HepG2 (cell line): ENCODE measurements around the gene DPH1. TPM values are rescaled to one million over a fixed set of nuclear protein-coding genes. Genes with fewer than 3 reads are reported as not detected.

Experiments used
- BRD4 ChIP-seq: sonication (generic); formaldehyde crosslinking; IDR thresholded peaks from 2 replicates; pipeline ENCODE4 v1.4.0; 2020; ENCODE audit warnings: missing genetic modification reagents
- DMAP1 ChIP-seq: IDR thresholded peaks from 2 replicates; pipeline ENCODE4 v1.6.1; 2016
- FOXC1 ChIP-seq: sonication (generic); formaldehyde crosslinking; IDR thresholded peaks from 2 replicates; pipeline ENCODE4 v1.8.0; 2022; ENCODE audit warnings: mild to moderate bottlenecking, missing genetic modification reagents, borderline replicate concordance
- HIVEP1 ChIP-seq: sonication (generic); formaldehyde crosslinking; IDR thresholded peaks from 2 replicates; pipeline ENCODE4 v1.4.0; 2020; ENCODE audit warnings: mild to moderate bottlenecking, missing genetic modification reagents
- MXI1 ChIP-seq: IDR thresholded peaks from 3 replicates; pipeline ENCODE4 v1.6.1; 2012; ENCODE audit warnings: low read depth, low read length, inconsistent platforms, borderline replicate concordance
- PHF21A ChIP-seq: sonication (generic); formaldehyde crosslinking; IDR thresholded peaks from 2 replicates; pipeline ENCODE4 v1.5.0; 2020; ENCODE audit warnings: mild to moderate bottlenecking, missing genetic modification reagents
- SAFB2 ChIP-seq: sonication (generic); formaldehyde crosslinking; IDR thresholded peaks from 2 replicates; pipeline ENCODE4 v1.5.1; 2020; ENCODE audit warnings: missing genetic modification reagents, low read depth, mild to moderate bottlenecking, borderline replicate concordance
- XRCC5 ChIP-seq: fragments of 200-400 bp; formaldehyde crosslinking; optimal IDR thresholded peaks from 2 replicates; pipeline ENCODE3; 2017; ENCODE audit warnings: mild to moderate bottlenecking, low read length
- ZNF547 ChIP-seq: sonication (generic); formaldehyde crosslinking; IDR thresholded peaks from 2 replicates; pipeline ENCODE4 v1.5.1; 2020; ENCODE audit warnings: mild to moderate bottlenecking, missing genetic modification reagents
- ZNF772 ChIP-seq: sonication (generic); formaldehyde crosslinking; IDR thresholded peaks from 2 replicates; pipeline ENCODE4 v1.5.0; 2020; ENCODE audit warnings: mild to moderate bottlenecking, missing genetic modification reagents
- ZNF788 ChIP-seq: sonication (generic); formaldehyde crosslinking; IDR thresholded peaks from 2 replicates; pipeline ENCODE4 v1.5.0; 2020; ENCODE audit warnings: mild to moderate bottlenecking, missing genetic modification reagents, borderline replicate concordance
- ZNF883 ChIP-seq: sonication (generic); formaldehyde crosslinking; IDR thresholded peaks from 2 replicates; pipeline ENCODE4 v1.5.1; 2020; ENCODE audit warnings: mild to moderate bottlenecking, missing genetic modification reagents; ENCODE audit errors: not compliant biosample characterization
- ZSCAN31 ChIP-seq: sonication (generic); formaldehyde crosslinking; IDR thresholded peaks from 2 replicates; pipeline ENCODE4 v1.5.0; 2020; ENCODE audit warnings: low read depth, mild to moderate bottlenecking, missing genetic modification reagents
- polyA plus RNA-seq, 8 experiments: library from polyadenylated mRNA; depleted of rRNA in 3 of 8; stranded (reverse) in 7 of 8; unstranded in 1 of 8; fragments of >200 nt; fragmentation: Illumina TruSeq in 4 of 8; extraction: Trizol in 4 of 8; gene quantifications; 2 replicates each; pipeline versions ENCODE4 v1.2.1 to v1.2.3, GENCODE V29; 2011 to 2016; ENCODE audit warnings: low read depth in 4 of 8, missing spikeins in 1 of 8, mixed read lengths in 1 of 8; ENCODE audit not compliant: insufficient read depth in 1 of 8
- total RNA-seq, 5 experiments: library from RNA; depleted of rRNA; stranded (reverse); fragments of >200 nt; fragmentation: Illumina TruSeq; extraction: Trizol; gene quantifications; 2 replicates each; pipeline ENCODE4 v1.2.3, GENCODE V29; 2016; ENCODE audit warnings: low read depth in 1 of 5
- TF ChIP-seq, protein P1 (sequence below): sonication (generic); formaldehyde crosslinking; IDR thresholded peaks from 2 replicates; pipeline ENCODE4 v1.5.1; 2020; ENCODE audit warnings: missing genetic modification reagents, mild to moderate bottlenecking, borderline replicate concordance
- TF ChIP-seq, protein P2 (sequence below): sonication (generic); formaldehyde crosslinking; IDR thresholded peaks from 2 replicates; pipeline ENCODE4 v1.4.0; 2020; ENCODE audit warnings: mild to moderate bottlenecking, missing genetic modification reagents

Gene DPH1
- total and polyA plus RNA-seq, 2 of the 13 experiments (the other 11 are each of a cell fraction or from before 2014, with no cell fraction given) = 25.3 to 42.8 TPM

DNA sequence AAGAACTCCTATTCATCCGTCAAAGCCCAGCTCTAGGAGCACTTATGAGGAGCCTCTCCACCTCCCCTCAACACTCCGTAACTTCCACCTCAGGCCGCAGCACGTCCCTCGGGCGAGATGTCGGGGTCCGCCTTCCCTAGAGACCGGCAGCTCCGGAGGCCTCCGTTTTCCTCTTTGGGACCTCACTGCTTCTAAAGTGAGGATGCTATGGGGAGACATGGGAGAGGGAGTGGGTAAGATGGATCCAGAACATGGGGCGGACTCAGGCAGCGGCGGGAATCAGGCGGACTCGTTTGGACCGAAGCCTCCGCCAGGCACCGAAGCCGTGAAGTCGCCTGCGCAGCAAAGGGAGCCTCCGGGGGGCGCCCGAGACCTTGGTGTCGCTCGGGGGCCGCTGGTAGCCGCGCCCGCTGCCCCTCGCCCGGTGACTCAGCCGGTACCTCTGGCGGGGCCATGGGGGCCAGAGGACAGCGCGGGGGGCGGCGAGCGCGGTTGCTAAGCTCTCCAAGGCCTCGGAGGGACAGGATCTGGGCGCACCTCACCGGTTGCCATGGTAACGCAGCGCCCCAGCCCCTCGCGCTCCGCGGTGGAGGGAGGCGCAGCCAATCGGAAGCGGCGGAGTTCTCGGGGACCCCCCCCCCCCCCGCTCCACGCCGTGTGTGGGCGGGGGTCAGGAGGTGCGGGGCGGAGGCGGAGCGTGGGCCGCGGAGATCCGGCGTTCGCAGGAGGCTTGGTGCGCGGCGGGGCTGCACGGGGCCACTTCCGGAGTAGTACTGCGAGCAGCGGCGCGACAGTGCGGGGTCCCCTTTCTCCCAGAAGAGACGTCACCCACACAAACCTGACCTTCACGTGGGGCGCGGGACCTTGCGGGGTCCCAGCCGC, 23.7 kb downstream of the DPH1 start (continued):
- TF ChIP-seq, protein P1, sequence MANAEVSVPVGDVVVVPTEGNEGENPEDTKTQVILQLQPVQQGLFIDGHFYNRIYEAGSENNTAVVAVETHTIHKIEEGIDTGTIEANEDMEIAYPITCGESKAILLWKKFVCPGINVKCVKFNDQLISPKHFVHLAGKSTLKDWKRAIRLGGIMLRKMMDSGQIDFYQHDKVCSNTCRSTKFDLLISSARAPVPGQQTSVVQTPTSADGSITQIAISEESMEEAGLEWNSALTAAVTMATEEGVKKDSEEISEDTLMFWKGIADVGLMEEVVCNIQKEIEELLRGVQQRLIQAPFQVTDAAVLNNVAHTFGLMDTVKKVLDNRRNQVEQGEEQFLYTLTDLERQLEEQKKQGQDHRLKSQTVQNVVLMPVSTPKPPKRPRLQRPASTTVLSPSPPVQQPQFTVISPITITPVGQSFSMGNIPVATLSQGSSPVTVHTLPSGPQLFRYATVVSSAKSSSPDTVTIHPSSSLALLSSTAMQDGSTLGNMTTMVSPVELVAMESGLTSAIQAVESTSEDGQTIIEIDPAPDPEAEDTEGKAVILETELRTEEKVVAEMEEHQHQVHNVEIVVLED (CRISPR knock-in tag) = 0 out of 2 replicates have a peak, but pooled peaks have one; percentile 18
- 0 out of 2 replicates have a peak, but pooled peaks have one; percentile 59 for TF ChIP-seq SAFB2 (CRISPR knock-in tag)
- TF ChIP-seq ZNF772 (CRISPR knock-in tag) = no peak
- TF ChIP-seq FOXC1 (CRISPR knock-in tag) = no peak
- no peak for TF ChIP-seq BRD4 (CRISPR knock-in tag)
- peak; percentile 47; the same call in 1 of the 2 replicates for TF ChIP-seq ZNF788
- TF ChIP-seq DMAP1 = 0 out of 2 replicates have a peak, but pooled peaks have one; percentile 3
- TF ChIP-seq, protein P2, sequence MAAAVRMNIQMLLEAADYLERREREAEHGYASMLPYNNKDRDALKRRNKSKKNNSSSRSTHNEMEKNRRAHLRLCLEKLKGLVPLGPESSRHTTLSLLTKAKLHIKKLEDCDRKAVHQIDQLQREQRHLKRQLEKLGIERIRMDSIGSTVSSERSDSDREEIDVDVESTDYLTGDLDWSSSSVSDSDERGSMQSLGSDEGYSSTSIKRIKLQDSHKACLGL (CRISPR knock-in tag) = peak; percentile 44; the same call in 1 of the 2 replicates
- peak; percentile 71; the same call in 1 of the 2 replicates for TF ChIP-seq ZSCAN31 (CRISPR knock-in tag)
- TF ChIP-seq ZNF547 (CRISPR knock-in tag) = peak; percentile 60; the same call in 1 of the 2 replicates
- peak; percentile 51; the same call in 1 of the 2 replicates for TF ChIP-seq PHF21A (CRISPR knock-in tag)
- peak; percentile 64 for TF ChIP-seq HIVEP1 (CRISPR knock-in tag)
- peak; percentile 26; the same call in 1 of the 3 replicates for TF ChIP-seq MXI1
- peak; percentile 56 for TF ChIP-seq ZNF883 (CRISPR knock-in tag)
- peak; percentile 66 for TF ChIP-seq XRCC5
